HG02970 (cell line): ENCODE measurements around the gene CPB2.

Experiments used
- ATAC-seq: cut with Tn5 transposase; IDR thresholded peaks from one replicate; pipeline ENCODE4 v1.9.1; 2021; ENCODE audit warnings: mild to moderate bottlenecking, moderate library complexity, moderate number of reproducible peaks; ENCODE audit not compliant: unreplicated experiment, low FRiP score

CPB2 gene

DNA sequence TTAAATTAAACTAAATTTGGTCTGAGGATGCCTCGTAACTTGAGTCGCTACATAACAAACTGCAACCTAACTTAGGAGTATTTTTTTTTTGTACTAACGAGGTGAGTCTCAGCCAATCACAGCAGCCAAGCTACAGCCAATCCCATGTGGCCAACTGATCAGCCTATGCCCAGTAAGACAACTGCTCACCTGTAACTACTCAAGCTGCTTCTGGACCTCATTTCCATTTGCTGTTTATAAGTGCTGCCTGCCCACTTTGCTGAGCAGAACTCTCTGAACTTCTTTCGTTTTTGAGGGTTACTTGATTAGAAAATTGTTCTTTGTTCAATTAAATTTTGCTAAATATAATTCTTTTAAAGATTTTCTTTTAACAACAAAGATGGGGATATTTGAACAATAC is 3.8 kb downstream of the CPB2 start:
- ATAC-seq, result no peak

DNA sequence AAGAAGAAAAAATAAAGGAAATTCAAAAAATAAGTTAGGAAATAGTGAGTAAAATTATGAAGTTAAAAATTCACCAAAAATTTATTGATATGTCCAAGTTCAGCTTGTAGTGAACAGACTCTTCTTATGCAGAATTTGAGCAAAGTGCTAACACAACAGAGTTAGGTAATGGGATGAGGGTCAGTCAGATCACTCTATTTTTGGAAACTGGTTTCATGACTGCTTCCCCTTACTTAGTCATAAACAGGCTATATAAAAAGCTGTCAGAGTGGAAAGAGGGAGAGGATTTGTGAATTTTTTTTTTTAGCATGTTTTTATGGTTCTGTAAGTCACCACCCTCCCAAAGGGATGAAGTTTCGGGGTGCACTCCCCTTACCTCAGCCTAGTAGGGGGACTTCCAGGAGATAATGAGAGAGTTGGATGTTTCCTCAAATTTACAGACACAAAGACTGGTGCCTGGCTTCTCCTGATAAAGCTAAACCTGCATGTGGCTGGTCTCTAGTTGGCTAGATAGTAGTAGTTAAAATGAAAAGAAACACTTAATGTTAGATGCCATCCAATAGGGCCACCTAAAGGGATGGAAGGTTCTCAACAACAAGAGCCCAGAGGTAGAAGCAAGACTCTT is 4.5 kb downstream of the CPB2 start:
- ATAC-seq, result no peak

DNA sequence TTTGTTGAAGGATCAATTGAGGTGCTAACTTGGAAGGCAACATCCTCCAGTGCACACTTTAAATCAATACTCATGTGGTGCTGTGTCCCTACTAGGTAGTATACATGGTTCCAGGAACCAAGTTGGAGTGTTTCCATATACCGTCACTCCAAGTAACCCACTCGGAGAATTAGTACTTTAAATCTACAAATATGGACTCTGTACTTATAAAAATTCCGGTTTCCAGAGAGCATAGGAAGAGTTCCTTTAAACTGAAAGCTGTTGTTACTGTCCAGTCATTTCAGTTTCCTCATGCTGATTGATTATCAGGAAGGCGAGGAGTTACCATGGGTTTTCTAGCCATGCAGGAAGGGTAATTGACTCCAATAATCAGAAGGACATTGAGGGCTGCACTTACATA is 7.2 kb downstream of the CPB2 start:
- no peak for ATAC-seq

DNA sequence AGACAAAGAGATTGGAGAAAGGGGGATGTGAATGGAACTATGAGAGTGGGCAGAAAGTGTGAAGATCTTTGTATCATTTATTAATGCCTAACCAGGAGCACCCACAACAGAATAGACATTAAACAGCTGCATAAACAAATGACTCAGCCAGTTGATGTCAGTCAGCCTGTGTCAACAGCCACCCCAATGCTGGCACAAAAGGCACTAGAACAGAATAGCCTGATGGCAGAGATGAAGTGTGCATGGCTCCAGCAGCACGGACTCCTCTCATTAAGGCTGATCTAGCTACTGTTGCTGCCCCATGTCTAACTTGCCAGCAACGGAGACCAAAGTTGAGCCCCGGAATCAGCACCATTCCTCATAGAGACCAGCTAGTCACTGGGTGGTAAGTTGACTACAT is 7.8 kb downstream of the CPB2 start:
- no peak for ATAC-seq

DNA sequence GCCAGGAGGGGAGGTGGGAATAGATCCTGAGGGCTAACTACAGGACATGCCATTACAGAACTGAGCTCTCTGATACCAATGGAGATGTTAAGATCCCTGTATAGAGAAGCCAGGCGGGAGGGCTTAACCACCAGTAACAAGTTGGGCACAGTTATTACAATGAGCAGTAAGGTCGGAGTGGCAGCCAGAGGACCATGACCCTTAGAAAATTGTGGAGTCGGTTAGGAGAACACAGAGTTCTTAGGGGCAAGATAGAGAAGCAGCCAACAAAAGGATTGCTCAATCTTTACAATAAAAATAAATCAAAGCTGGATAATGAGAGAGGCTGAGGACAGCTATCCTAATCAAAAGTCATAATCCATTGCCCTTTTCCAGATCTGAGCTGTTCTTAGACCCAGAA is 10.4 kb downstream of the CPB2 start:
- no peak for ATAC-seq

DNA sequence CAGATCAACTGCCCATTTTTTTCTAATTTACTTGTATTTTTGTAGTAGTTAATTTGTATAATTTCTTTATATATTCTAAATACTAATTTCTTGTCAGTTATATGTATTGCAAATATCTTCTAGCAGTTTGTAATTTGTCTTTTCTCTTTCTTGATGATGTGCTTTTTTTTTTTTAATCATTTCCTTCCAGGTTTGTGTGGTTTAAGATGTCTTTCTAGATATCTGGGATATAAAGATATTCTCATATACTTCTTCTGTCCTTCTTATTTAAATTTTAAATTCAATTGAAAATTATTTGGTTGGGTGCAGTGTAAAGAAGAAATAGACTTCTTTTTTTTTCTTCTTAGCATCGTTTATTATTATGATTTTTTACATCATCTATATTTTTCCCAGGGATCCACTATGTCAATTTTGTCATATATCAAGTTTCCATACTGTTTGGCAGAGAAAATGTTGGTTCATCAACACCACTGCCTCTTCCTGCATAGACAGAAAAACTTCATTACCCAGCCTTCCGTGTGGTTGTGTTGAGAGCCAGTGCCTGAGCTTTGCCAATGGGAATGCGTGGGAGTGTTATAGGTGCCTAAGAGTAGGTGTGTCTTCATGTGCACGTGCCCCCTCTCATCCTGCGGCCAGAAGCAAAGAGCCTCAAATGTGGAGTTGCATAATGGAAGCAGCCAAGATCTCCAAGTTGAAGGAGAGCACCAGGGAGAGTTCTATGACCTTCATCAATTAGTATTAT is 15.8 kb downstream of the CPB2 start:
- ATAC-seq, result no peak

DNA sequence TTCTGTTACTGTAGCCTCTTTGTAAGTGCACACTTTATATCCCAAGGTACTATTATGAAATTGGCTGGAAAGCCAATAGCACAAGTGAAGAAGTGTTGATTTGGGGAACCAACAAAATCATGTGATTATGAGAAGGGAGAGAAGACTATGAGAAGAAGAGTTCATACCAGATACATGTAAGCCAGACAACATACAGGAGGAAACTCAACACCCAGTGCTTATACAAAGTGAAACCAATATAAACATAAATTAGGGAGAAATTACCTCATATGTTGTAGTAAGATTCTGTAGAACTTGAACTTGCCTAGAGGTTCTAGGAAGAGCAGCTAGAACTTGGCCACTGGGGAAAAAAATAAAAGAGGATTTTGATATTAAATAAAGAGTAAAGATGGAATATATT is 17.4 kb downstream of the CPB2 start:
- no peak for ATAC-seq

DNA sequence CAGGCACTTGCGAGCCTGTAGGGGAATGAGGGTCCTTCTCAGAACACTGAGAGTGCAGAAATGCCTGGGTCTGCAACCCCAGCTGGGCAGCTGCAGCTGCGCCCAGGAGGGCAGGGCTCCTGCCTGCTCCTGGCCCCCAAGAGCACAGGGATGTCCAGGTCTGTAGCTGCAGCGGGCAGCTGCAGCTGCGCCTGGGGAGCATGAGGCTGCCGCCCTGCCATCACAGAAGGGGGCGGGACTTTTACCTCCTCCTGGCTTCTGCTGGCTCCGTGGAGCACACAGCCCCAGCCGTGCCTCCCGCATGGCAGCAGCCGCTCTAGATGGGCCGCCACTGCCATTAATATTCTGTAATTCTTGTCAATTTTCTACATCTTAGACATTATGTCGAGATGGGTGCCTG is 17.8 kb downstream of the CPB2 start:
- no peak for ATAC-seq

DNA sequence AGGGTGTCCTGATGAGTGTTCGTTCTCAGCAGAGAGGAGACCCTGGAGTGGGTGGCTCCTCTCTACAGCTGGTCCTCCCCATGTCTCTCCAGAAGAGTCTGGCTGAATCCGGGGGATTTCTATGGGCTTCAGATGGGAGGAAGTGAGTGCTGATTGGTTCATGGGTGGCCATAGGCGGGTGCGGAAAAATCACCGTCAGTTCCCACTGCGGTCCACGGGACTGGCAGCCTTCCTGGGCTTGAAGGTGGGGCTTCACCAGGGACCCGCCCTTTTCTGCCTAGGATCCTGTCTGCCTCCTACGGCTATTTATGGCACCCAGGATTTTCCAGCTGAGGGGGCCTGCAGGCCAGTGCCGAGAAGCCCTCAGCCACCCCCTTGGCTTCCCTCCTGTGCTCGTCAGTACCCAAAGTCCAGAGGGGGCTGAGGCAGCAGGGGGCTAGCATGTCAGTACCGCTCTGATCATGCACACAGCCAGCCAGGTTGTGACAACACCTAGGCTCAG is 18.4 kb downstream of the CPB2 start:
- ATAC-seq, result no peak

DNA sequence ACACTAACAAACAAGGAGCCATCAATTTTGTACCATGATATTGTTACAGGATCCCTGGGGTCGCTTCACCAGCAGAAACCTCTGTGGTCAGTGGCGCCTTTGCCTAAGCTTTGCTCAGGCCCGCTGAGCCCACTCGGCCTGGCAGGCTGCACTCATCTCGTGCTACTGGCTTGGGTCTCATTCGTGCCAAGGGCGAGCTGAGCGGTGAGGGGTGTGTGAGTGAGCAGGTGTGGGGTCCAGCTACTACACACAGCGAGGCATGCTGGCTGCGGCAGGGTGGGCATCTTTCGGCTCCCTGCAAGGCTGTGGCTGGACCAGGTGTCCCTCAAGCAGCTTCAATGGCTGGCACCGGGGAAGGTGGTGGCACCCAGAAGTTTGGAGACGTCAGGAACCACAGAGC is 19.1 kb downstream of the CPB2 start:
- no peak for ATAC-seq

DNA sequence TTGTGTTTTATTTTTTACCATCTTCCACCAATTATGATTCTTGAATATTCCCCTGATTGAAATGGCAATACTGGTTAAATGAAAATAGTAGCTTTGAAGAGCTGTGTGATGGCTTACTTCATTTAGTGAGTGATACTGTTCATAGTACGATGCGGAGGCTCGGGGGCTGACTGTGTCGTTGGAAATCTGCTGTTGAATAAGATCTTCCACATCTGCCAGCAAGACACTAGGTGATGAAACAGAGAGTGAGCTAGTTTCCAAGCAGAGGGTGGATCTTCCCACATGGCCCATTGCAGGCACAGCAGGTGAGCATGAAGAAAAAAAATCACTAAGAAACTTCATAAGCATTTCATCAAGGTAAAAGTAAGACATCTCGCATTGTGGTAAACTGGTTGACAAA is 22.5 kb downstream of the CPB2 start:
- no peak for ATAC-seq

DNA sequence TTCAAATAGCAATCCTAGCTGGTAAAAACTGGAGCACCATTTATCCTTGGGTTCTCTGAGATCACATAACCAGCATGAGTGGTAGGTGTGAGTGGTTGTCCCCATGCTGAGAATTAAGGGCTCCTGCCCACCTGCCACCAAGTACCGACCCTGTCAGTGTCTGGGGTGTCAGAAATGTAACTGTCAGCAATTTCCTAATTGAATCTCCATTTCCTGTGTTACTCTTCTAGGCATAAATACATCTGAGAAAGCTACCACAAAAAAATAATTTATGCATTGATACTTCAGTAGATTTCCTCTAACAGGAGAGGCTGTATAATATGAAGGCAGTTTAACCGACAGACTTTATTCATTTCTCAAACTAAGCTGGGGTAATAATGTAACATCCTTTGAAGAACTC is 25.1 kb downstream of the CPB2 start:
- no peak for ATAC-seq

DNA sequence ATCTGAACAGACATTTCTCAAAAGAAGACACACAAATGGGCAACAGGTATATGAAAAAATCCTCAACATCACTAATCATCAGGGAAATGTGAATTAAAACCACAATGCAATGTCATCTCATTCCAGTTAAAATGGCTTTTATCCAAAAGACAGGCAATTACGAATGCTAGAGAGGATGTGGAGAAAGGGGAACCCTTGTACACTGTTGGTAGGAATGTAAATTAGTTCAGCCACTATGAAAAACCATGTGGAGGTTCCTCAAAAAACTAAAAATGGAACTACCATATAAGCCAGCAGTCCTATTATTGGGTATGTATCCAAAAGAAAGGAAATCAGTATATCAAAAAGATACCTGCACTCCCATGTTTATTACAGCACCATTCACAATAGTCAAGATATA is 27.6 kb downstream of the CPB2 start:
- ATAC-seq, result no peak

DNA sequence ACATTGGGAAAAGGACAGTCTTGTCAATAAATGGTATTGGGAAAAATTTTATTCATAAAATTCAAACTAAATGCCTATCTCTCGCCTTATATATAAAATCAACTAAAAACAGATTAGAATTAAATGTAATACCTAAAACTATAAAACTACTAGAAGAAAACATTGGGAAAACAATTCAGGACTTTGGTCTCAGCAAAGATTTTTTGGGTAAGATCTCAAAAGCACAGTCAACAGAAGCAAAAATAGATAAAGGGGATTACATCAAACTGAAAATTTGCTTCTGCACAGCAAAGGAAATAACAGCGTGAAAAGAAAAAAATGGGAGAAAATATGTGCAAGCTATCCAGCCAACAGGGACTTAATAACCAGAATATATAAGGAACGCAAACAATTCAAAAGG is 28.0 kb downstream of the CPB2 start:
- no peak for ATAC-seq

DNA sequence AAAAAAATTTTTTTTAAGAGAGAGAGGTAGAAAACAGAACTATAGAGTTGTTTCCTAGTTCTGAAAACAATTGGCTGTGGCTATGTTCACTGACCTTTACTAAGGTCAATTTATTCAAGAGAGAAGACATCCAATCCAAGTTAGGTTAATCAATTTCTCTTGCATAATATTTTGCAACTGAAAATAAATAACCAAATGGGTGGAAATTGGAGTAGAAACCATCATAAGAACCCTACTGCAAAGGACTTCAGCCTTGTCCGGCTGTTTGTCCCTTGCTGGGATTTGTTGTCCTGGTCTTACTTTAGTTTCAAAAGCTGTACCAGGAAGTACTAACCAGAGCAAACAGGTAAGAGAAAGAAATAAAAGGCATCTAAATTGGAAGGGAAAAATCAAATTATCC is 29.0 kb downstream of the CPB2 start:
- no peak for ATAC-seq

DNA sequence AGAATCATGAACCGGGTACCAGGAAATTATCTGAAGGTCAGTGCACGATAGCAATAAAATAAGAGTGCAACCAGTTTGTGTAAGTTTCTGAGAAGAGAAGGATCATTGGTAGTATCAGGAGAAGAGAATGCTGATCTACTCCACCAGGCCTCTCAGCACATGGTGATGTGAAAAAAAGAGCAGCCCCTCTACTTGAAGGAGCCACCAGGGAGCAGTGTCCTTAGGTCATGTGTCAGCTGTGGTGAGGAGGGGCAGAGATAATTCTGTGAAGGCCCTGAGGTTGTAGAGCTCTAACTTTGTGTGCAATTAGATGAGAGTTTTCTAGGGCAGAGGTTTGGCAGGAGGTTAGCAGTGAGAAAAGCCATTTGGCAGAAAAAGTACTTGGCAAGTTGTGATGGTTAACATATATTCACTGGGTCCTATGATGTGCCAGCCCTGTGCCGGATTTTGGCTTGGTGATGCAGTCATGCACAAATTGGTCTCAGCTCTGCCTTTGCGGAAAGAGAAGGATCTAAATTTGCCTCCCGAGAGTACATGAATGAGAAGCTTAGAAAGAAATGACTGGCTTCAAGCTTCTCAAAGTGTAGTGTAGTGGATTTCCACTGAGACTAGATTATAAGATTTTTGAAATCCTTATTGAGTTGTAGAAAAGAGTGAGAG is 33.1 kb downstream of the CPB2 start:
- ATAC-seq, result no peak

DNA sequence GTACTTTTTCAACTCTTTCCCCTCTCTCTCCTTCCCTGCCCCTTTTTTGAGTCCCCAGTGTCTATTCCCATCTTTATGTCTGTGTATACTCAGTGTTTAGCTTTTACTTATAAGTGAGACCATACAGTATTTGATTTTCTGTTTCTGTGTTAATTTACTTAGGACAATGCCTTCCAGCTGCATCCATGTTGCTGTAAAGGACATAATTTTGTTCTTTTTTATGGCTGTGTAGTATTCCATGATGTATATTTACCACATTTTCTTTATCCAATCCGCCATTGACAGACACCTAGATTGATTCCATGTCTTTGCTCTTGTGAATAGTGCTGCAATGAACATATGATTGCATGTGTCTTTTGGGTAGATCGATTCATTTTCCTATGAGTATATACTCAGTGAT is 41.5 kb downstream of the CPB2 start:
- no peak for ATAC-seq

DNA sequence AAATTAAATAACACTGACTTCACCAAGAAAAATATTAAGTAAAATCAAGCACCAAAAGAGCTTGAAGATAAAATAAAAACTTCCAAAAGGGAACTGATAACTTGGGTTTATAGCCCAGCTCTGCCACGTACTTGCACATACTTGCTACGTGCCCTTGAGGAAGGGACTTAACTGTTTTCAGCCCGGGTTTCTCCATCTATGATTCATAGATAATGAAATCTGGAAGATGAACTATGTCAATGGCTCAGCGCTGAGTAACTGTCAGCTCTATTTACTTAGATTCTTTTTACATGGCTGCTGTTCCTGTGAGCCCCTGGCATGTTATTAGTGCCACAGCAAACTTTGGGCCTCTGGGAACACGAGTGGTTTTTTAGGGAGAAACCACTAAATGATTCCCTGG is 42.6 kb downstream of the CPB2 start:
- no peak for ATAC-seq

DNA sequence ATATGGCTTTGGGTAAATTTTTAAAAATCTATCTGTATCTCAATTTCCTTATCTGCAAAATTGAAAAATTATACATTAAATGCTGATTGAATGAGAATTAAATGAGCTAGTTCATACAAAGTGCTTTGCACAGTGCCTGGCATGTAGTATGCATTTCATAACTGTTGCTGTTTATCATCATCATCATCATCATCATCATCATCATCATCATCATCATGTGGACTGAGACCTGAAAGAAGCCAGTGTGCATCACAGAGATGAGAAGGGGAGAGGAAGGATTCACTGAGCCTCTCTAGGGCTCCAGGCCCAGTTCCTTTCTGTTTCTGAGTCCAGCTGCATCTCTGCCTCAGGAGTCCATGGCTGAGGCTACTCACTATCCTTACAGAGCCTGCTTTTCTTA is 45.4 kb downstream of the CPB2 start:
- ATAC-seq, result no peak

DNA sequence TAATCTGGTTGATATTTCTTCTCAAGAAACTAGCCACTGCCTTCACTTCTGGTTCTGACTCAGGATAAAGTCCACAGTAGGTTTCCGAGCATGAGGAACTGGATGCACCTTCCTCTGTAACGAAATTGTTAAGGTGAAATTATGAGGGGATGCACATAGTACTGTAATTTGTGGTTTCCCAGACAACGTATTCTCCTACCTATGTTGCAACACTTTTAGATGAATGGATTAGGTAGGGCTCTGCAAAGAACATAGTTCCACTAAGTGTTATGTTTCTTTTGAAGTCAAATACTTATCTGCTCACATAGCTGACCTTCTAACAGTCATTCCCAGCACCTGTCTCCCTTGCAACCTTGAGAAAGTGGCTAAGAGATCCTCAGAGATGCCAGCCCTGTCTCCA is 46.6 kb downstream of the CPB2 start:
- no peak for ATAC-seq

DNA sequence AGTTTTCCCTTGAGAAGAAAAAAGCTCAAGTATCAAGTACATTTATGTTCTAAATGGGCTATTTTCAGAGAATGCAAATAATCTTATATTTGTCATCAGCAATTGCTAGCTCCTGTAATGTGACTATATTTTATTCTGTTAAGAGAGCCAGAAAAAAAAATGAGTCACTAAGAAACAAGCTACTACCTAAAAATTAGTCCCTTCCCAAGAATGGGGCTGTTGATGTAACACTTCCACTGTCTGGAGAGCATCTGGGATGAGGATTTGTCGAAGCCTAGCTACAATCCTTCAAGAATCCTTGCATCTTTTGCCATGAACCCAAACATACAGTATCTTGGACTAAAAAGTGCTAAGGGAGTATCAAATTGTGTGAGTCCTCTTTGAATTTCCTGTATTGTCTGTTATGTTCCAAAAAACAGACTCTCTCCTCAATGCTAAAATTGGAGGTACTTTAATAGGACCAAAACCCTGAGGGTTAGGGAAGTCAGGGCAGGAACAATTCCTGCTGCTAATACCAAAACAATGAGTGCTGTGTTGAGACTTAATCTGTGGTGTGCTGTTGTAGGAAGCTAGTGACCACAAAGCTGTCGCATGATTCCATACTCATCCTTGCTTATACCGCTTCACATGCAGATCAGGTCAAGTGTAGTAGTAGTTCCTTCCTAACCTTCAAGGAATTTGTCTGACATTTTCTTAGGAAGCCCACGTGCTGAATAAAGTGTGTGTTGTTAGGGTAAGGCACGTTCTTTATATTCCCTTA is 47.4 kb downstream of the CPB2 start:
- ATAC-seq, result no peak
